CD4-positive, alpha-beta T cell treated with Interleukin-12 subunit alpha and Interleukin-12 subunit beta, for 1 hour (primary cell): ENCODE results near the gene TMCC2.

ENCODE experiments used
- DNase-seq: peaks from one replicate; pipeline ENCODE4 v3.0.0-alpha.2; 2020

The TMCC2 gene

DNA sequence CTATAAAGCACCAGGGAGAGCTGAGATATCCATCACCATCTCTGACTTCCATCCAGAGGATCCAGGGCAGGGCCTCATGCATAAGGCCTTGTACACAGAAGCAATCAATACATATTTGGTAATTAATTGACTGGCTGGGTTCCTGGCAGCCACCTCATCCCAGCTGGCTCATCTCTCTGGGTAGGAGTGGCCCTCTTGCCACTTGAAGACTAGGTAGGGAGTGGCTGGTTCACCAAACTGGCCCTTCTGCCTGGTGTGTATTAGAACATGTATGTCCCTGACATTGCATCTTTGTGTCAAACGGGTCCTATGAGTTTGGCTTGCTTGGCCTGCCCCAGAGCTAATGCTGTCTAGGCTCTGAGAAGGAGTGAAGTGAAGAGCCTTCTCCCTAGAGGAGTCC is 82.0 kb downstream of the TMCC2 start:
- DNase-seq = no peak

DNA sequence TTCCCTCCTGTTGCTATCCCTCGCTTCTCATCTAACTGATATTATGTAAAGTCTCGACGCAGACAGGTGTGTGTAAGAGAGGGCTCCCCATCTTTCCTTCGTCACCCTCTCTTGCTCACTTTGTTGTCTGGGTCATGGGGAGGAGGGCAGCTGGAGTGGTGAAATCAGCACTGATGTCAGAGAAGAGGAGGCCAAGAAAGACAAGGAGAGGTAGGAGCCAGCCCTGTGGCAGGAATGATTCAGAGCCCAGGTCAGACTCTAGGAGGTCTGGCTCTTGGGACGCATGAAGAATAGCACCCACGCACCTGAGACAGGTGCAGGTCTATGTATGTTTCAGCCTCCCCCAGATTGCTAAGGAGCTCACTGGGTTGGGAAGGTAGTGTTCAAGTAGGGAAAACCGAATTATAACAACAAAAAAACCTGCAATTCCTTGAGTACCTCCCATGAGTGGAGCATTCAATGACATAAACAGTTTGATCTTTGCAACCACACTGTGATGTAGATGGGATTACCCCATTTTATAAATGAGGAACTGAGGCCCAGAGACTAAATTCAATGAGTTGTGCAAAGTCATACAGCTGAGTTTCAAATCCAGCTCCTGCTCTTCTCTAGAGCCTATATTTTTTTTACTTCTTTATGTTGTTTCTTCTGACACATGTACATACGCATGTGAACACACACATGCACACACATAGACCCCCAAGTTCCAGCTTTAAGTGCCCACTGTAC is 83.4 kb downstream of the TMCC2 start:
- DNase-seq = no peak

DNA sequence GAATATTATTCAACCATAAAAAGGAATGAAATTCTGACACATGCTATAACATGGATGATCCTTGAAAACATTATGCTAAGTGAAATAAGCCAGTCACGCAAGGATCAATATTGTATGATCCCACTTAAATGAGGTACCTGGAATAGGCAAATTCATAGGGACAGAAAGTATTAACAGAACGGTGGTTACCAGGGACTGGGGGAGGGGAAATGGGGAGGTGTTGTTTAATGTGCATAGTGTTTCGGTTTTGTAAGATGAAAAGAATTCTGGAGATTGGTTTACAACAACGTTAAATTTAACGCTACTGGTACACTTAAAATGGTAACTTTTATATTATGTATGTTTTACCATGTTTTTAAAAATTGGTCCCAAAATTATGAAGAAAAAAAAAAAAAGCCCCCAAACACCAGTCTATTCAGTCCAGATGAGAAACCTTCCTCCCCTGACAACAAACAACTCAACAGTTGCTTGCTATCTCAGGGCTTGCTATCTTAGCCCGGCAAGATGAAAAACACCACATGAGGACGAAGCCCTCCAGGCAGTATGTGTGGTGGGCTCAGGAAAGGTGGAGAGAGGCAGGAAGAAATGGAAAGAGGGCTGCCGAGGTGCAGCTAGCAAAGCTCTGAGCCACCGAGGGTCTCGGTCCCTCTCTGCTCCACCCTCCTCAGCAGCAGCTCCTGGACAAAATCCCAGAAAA is 85.3 kb downstream of the TMCC2 start:
- DNase-seq = no peak

DNA sequence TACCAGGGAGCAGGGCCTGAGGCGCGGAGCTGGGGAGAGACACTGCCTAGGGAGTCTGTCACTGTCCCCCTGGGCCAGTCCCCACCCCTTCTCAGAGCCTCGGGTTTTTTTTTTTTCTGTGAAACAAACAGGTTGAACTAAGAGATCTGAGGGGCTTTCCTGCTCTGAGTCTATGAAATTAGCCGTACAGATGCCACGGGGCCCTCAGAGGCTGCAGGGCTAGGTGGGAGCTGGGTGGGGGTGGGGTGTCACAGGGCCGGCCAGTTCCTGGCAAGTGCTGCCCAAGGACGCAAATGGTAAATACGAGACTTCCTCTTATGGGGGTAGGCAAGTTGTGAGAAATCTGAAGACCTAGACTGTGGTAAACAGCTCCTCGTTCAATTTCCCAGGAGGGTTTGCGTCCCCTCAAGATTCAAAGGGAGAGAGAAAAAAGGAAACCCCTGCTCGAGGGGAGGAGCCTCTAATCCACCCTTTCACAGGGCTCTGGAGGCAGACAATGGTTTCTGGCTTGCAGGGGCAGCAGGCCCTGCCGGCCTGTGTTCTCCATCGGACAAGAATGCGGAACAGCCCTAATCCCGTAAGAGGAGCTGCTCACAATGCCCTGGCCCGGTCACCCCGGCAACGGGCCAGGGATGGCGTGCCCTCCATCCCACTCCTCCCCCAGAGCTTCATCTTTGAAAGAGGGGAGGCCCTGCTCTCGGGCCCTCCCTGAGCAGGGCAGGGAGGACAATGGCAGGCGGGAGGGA is 86.0 kb downstream of the TMCC2 start:
- DNase-seq = peak; percentile 44

DNA sequence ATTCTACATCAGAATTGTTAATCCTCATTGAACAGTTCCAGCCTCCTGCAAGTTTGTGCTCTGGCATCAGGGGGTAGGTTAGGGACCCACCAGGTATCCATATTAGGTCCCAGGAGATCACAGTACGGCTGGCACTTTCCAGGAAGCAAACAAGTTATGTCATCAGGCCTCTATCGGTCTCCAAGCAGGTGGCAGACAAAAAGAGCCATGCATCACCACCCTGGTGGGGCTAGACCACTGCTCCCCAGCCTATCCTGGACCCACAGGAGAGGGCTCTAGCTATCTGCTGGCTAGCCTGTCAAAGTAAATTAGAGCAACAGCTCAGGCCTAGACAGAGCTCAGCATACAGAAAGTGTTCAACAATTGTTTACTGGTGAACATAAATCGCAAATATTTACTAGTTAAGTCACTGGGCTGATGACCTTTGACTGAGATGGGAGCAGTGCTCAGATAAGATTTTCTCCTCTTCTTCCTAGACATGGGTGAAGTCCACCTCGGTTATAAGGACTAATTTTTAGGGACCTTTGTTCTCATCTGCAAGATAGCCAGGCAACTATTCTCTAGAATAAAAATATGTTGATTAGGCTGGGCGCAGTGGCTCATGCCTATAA is 87.4 kb downstream of the TMCC2 start:
- DNase-seq = no peak

DNA sequence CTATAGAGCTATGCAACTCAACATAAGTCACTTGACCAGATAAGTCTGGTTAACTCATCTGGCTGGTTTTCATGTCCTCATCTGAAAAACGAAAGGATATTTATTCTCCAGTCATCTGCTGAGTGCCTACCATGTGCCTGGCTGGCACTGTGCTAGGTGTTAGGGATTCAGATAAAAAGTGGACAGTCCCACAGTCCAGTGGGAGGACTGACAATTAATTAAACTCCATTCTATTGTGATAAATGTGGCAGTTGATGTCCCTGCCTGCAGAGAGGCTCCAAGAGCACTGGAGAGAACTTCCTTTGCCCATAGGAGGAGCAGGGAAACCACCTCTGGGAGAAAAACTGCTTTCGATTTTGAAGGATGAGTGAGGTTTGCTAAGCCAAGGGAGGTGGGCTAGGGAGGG is 88.4 kb downstream of the TMCC2 start:
- peak; percentile 17 for DNase-seq

DNA sequence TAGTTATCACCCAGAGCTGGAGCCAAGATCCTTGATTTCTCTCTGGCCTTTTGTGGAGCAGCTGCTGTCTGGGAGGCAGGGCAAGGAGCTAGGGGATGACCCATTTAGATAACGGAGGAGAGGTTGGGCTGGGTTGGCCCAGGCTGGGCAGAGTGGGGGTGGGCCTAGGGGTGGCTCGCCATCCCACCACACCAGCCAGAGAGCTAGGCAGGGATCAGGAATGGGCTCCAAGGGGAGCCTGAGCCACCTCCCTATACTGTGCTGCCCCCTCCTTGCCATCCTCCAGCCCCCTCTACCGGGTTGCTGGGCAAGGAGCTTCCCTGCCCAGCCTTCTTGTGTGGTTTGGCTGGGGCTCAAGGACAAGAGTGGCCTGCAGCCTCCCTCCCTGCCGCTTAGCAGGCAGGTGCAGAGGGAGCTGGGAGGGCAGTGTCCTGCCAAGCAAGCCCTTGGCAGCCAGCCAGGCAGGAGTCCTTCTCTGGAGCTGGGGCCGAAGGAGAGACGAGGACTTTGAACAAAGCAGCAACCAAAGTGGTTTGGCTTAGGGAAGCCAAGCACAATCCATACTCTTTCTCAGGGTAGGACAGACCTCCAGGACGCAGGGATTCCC is 89.7 kb downstream of the TMCC2 start:
- no peak for DNase-seq

DNA sequence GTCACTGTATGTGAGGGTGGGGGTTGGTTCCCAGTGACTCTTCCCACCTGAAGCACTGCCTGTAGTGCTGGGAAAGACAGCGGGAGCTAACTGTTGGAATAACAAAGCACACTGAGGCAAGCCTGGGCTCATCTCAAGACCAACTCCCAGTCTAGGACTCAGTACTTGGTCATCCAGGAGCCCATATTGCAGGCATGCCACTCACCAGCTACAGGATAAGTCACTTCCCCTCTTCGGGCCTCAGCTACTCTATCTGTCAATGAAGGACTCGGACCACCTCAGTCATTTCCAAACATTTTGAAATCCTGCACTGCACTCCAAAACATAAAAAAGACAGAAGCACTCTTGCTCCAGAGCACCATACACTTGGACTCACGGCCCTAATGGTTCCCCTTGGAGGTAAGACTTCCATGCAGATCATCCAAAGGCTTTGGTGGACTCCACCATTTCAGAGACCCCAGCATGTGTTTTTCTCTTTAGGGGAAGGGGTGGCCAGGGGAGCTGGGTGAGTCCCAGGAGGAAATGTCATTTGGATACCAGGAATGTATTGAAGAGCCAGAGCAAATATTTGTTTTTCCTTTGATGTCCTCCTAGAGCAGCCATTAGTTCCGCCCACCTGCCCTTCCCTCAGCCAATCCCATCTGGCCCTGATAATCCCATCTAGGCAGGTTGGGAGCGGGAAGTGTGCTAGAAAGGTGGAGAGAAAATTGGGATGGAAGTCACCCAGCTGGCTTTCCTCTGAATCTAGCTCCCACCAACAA is 90.7 kb downstream of the TMCC2 start:
- DNase-seq = no peak

DNA sequence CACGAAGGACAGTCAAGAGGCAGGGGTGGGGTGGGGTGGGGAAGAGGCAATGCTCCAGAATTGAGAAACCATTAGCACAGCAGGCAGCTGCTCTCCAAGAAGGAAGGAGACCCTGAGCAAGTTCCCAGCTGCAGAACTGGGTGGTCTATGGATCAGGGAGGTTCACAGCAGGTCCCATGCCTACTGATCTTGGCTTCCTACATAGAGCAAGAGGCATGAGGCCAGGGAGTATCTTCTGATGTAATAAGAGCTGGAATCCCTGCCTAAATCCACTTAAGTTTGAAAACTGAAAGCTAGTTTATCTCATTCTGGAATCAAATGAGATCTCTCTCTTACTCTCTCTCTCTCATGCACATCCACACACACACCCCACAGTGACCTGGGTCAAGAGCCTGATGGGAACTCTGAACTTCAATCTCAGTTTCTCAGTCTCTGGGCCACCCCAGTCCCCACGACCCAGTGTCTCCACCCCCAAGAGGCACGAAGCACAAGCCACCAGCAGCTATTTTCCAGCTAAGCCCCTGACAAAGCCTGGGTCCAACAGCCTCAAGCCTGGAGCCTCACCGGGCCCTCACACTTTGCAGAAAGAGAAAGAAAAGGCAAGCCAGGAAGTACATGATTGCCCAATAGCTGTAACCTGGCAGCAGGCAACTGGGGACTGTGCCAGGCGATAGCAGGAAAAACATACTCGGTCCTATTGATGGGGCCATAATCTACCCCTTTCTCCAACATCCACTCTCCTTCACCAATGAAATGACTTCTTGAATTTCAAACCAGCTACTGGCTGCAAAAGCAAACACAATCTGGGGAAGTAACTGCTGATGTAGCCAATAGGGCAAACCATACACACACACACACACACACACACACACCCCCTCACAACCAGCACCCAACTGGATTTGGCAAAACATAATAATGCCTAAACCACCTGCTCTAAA is 91.6 kb downstream of the TMCC2 start:
- peak; percentile 42 for DNase-seq

DNA sequence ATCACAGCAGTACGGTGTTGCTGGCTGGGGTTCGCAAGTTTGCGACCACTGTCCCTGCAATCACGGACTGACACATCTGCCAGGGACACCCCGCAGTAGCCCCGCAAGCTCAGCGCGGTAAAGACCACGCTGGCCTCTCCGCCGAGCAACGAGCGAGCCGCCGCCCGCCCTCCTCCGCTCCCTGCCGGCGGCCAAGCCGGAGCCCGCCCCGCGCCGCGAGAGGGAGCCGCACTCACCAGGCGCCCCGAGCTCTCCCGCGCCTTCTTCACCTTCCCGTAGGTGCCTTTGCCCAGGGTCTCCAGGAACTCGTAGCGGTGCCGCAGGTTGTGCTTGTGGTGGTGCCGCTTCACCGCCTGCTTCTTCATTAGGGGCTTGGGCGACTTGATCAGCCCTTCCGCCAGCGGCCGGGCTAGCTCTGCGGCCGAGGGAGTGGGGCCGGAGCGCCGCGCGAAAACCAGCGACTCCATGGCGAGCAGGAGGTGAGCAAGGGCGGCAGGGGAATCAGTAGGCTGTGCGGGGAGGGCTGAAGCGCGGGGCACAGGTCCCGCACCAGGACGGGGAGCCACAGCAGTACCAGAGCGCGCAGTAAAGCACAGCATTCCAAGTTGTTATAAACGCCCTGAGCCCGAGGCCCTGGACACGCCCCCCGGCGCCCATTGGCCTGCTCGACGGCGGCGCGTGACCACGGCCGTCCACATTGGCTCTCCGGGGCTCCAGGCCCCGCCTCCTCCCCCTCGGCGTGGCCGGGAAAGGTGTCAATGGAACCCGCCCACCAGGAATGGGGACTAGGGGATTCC is 93.6 kb downstream of the TMCC2 start, which contains the start of gene NUAK2:
TSS of gene NUAK2 (minus strand) at position 584 of the 797 bp plus-strand sequence. CDS start at position 467, 117 bp downstream.
- DNase-seq = peak; percentile 88

DNA sequence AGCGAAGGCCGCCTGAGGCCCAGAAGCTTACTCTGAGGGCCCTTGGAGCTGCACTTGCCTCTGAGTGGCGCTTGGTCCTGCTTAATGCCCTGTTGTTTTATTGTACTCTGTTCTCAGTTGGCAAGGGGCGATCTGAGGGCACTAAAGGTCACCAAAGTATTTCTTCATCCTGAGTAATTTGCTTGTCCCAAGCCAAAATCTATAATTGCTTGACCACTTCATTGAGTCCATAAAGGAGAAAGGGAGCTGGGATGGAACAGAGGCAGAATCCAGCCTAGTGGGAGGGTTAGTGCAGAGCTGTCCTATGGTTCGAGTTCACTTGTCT is 94.2 kb downstream of the TMCC2 start:
- DNase-seq = no peak
